Right lobe of liver (tissue), 4 donors: ENCODE results near the gene PRKN.

ENCODE experiments used
- POLR2A ChIP-seq: fragments of 450-650 bp; IDR thresholded peaks from one replicate; pipeline ENCODE4 v1.6.1; 2017; ENCODE audit warnings: antibody characterized with exemption, mild to moderate bottlenecking
- TF ChIP-seq, protein P1 (sequence below), 4 donors: fragments of 200-600 bp in 3 of 4; fragments of 450-650 bp in 1 of 4; IDR thresholded peaks; one replicate each; pipeline versions ENCODE4 v1.5.1 to v1.8.0; 2016 to 2022; ENCODE audit warnings: antibody characterized with exemption in 4 of 4, mild to moderate bottlenecking in 2 of 4
- donor health status: DM: no; HTN: no; CAD: no.
- donor health status: DM: no; HTN: no; CAD: no.
- donor health status: DM: no; HTN: yes; CAD: no.

DNA sequence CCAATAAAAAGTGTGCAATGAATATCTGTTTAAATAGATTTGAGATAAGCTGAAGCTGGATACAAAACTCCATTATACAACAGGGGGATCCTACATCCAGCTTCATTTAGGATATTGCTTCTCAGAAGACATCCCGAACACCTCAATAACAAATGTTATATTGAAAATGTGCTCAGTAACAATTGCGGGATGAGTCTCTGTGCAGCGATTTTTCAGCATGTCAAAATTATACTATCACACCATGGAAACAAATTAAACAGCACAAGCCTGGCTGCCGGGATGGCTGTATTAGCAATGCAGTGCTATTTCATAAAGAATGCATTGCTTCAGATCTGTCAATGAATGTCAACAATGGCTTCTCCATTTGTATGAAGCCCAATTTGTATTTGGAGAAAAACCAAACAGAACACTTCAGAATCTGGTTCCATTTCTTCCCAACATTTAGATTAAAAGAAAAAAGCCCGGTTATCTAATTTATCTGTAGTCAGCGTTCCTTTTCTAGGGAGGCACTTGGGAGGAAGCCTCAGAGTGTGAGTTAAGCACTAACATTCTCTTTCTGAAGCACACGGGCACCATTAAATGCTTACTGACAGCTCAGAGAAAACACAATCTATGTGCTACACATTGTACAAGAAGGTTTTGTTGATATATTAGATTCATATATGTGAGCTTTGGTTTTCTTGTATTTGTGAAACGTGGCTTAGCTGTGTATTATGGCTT is 1142.8 kb downstream of the PRKN start:
- TF ChIP-seq POLR2A, result no peak
- TF ChIP-seq, protein P1, sequence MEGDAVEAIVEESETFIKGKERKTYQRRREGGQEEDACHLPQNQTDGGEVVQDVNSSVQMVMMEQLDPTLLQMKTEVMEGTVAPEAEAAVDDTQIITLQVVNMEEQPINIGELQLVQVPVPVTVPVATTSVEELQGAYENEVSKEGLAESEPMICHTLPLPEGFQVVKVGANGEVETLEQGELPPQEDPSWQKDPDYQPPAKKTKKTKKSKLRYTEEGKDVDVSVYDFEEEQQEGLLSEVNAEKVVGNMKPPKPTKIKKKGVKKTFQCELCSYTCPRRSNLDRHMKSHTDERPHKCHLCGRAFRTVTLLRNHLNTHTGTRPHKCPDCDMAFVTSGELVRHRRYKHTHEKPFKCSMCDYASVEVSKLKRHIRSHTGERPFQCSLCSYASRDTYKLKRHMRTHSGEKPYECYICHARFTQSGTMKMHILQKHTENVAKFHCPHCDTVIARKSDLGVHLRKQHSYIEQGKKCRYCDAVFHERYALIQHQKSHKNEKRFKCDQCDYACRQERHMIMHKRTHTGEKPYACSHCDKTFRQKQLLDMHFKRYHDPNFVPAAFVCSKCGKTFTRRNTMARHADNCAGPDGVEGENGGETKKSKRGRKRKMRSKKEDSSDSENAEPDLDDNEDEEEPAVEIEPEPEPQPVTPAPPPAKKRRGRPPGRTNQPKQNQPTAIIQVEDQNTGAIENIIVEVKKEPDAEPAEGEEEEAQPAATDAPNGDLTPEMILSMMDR (IDR thresholded peaks at IDR 0.05), result no peak
